ENCODE results near the gene TBCK.

GRCh38 chr4:106022454-106022853 is 293.6 kb downstream of the TBCK start:
- no peak for TF ChIP-seq POLR2AphosphoS5 (IDR thresholded peaks at IDR 0.05)
- no peak for TF ChIP-seq CTCF (IDR thresholded peaks at IDR 0.05)
- TF ChIP-seq POLR2A (IDR thresholded peaks at IDR 0.05; ENCODE audit: low read depth) = no peak
- no peak for TF ChIP-seq EP300 (IDR thresholded peaks at IDR 0.05)
